Measurements from ENCODE around the gene CREG2.
"Not testable (repeated sequence)": the region's sequence is repeated elsewhere in the genome, so short reads cannot be mapped to it uniquely, and the experiment has no call there.

CREG2 gene

DNA sequence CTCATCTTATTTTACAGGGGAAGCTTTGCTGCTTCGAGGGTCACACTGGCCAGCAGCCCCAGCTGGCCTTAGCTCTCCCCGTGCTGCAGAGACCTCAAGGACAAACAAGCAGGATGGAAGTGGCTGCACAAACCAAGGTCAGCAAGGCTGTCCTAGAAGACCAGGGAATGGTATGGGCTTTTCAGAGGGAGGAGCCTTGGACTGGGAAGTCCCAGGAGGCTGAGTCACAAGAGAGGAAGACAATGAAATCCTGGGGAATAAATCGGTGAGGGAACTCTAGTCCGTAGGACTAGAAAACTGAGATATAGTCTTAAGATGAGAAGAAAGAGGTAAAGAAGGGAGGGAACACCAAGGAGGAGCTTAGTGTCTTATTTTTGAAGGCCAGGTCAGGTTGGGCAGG lies 15.7 kb downstream of the CREG2 start:
- DNase-seq, result no peak

DNA sequence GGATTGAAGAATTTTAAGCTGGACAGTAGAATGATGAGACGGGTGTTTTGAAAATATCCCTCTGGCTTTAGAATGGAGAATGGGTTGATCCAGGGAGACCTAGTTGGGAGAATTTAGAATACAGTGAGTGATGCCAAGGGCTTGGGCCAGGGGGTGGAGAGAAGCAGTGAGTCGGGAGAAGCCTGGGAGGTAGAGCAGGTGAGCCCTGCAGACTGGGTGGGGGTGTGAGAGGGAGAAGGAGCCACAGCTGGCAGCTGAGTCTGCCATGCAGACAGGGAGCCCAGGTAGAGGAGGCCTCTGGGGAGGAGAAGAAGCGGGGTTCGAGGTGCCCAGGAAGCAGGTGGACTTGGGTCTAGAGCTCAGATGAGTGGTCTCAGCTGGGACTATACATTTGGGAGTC lies 18.2 kb downstream of the CREG2 start:
- DNase-seq, result no peak

DNA sequence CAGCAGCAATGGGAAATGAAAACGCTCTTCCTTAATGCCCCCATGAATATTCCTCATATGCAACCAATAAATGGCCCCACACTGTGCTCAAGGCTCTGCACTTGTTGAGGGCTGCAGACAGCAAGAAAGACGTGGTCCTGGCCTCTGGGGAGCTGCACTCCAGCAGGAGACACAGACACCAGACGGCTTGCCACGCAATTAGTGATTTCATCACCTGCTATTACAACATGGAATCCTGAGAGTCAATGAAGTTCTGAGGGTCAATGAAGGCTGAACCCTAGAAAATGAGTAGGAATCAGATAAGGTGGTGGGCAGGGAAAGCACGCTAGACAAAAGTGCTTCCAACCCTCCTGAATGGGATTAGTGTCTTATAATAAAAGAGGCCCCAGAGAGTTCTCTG lies 18.9 kb downstream of the CREG2 start:
- DNase-seq, result no peak

DNA sequence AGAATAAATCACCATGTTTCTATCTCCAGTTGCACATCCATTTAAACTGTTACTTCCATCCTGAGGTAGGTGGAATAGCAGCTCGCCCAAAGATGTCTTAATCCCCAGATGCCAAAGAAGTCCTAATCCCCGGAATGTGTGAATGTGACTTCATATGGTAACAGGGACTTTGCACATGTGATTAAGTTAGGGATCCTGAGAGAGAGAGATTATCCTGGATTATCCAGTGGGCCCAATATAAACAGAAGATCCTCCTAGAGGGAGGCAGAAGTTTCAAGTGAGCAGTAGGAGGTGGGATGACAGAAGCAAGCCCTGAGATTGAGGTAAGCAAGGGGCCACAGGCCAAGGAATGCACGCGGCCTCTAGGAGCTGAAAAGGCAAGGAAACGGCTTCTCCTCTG lies 19.8 kb downstream of the CREG2 start:
- DNase-seq, result no peak

DNA sequence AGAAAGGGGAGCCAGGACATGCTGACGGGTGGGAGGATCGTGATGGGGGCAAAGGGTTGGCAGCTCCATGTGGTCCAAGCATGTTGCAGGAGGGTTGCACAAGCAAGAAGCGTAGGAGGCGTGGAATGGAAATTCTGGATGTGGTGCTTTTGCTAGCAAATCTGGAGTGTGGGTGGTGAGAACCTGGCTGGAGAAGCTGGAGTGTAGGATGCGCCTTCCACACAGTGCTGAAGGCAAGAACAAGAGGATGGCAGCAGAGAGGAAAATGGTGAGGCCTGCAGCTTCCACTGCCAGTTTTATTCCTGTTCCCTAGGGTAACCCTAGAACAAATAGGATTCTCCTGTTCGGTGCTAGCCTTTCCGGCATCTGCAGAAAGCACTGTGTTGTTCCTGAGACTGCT lies 22.4 kb downstream of the CREG2 start:
- no peak for DNase-seq

DNA sequence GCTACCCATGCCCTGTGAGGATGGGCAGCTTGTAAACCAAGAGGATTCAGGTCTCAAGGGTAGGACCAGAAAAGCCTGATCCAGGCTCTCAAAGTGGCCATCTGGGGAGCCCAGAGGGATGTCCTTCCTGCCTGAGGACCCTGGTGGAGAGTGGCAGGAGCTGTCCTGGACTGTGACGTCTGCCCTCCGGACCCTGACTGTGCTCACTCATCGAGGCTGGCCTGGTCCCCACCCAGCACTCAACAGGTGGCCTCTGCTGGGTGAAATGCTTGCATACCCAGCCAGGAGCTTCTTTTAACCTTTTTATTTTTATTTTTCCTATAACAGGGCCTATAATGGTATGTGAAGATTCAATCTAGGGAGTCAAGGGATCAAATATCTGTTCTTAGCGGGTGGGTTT lies 24.5 kb downstream of the CREG2 start:
- DNase-seq, result no peak

DNA sequence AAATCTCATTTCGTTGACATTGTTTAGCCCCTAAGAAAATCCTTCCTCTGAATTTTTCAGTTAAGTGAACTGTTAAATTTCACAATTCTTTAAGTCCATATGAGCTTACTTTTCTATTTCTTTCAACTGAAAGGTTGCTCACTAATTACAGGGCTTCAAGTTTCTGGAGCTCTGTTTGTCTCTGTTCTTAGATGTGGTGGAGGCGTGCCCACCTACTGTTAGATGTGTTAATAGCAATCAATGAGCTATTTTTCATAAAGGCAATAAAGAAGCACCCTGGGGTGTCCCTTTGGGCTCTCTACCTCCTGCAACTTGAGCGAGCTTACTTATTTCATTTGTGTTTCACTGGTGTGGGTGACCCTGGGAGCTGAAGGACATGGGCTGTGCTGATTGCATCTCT lies 25.0 kb downstream of the CREG2 start:
- DNase-seq, result no peak

DNA sequence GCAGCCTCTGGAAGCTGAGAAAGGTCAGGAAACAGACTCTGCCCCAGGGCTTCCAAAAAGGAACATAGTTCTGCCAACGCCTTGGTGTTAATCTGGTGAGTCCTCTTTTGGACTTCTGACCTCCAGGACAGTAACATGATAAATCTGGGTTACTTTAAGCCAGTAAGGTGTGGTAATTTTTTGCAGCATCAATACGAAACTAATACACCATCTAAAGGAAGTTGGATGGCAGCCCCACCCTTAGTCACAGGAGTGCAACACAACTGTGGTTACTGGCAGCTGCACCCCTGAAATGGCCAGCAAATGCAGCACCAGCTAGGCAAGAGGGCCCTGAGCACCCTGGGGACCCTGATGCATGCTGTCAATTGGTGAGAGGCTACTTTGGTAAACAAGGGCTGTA lies 25.8 kb downstream of the CREG2 start:
- no peak for DNase-seq

DNA sequence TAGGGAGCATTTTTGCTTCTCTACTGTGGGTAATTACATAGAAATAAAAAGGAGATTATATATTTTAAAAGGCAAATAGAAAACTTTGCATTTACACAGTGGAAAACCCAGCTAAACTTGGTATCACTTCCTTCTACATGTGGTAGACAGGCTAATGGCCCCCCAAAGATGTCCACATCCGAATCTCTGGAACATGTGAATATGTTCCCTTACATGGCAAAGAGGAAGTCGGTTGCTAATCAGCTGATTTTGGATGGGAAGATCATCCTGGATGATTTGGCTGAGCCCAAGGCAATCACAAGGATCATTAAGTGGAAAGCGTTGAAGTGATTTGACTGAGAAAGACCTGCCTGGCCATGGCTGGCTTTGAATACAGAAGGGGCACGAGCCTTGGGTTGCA lies 26.2 kb downstream of the CREG2 start:
- no peak for DNase-seq

DNA sequence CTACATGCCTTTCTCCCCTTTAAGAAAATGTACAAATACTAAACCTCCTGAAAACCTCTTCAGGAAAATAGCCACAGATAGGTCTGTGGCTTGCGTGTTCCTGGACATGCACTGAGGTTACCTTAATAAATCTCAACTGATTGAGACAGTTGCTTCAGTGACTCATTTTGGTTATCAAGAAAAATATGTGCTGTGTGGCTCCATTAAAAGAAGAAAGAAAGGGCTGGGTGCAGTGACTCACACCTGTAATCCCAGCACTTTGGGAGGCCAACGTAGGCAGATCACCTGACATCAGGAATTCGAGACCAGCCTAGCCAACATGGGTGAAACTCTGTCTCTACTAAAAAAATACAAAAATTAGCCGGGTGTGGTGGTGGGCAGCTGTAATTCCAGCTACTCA lies 27.1 kb downstream of the CREG2 start:
- no peak for DNase-seq

DNA sequence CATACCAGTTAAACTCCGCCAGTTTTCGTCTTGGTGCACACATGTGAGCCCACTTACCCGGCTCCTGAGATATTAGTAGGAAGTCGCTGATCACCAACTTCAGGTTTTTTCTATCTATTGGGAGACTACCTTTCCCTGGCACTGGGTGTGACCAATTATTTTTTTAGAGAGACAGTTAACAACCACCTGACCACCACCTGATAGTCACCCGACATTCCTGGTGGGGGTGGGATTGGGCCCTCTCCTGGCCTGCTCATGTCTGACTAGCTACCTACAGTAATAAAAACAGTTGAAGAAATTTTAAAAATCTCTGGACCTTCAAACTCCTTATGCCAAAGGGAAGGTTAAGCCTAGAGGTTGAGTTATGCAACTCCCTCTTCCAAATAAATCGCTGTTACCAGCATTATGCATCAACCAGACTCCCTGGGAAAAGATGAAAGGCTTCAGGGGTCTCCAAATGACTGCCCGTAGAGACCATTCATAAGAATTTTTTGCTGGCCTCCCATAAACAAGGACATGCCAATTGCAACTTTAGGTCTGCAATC lies 27.8 kb downstream of the CREG2 start:
- no peak for DNase-seq

DNA sequence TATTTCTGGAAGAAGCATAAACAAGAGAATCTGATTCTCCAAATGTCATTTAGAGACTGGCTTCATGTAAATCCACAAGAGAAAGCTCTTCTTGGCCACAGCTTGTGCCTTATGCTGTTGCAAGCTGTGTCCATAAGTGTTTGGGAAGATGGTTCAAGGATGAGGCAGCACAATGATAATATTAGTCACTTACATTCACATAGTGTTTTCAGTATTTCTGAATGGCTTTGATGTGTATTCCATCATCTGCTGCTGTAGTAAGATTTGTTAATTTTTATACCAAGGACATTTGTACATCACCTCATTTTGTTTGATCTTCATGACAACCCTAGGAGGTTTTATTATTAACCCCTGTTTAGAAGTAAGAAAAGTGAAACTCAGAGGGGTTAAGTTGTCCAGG lies 29.9 kb downstream of the CREG2 start:
- DNase-seq, result no peak

DNA sequence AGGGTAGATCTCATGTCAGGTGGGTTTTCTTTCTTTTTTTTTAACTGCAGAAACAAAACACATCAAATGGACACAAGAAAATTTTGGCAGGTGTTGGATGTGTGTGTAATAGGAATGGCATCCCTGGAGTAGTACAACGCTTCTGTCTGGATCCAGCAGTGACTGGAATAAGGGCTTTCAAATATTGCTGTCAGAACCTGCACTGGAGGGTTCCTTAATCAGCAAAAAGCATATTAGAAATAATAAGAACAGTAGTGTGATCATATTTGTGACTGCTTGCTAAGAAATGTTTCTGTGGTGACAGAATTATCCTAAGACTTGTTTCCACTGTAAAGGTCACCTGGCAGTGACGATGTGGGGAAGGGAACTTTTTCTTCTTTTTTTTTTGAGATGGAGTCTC lies 30.8 kb downstream of the CREG2 start:
- DNase-seq, result no peak

DNA sequence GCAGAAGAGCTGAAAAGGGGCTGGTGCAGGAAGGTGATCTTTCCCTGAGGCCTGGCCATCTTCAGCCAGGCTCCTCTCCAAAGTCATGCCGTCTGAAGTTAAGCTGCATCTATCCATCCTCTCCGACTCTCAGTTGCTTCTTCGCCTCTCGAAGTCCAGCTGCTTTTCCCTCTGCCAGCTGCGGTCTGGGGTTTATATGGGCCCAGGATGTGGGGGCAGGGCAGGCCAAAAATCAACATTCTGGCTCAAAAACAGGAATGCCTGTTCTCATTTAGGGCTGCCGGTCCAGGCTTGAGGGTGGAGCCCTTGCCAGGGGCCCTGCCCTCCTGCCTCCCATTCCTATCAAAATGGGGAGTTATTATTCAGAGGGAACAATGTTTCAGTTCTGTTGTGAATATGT lies 31.2 kb downstream of the CREG2 start:
- no peak for DNase-seq

DNA sequence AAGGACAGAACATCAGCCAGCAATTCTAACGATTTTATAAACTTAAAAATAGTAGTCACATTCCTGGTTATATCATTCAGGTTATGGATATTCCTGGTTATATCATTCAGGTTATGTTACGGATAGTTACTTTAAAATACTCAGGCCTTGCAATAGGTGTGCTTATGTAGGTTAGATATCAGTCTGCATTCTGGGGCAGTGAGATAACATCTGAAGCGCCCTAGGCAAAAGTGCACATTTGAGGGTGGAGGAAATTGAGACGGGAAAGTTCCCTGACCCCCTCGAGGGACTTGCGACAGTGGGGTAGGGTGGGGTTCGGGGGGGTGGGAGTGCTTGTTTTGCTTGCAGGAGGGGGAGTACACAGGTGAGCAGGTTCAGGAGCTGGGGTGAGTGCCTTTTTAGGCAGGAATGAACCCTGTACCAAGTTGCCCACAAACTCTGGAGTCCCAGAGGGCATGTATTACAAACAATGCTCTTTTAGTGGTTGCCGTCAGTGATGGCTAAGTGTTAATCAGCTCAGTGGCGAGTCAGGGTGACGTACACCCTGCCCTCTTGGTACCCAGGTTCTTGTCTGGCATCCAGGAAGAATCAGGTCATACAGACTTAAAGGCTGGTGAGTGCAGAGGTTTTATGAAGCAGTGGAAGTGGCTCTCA lies 31.8 kb downstream of the CREG2 start:
- DNase-seq, result no peak

DNA sequence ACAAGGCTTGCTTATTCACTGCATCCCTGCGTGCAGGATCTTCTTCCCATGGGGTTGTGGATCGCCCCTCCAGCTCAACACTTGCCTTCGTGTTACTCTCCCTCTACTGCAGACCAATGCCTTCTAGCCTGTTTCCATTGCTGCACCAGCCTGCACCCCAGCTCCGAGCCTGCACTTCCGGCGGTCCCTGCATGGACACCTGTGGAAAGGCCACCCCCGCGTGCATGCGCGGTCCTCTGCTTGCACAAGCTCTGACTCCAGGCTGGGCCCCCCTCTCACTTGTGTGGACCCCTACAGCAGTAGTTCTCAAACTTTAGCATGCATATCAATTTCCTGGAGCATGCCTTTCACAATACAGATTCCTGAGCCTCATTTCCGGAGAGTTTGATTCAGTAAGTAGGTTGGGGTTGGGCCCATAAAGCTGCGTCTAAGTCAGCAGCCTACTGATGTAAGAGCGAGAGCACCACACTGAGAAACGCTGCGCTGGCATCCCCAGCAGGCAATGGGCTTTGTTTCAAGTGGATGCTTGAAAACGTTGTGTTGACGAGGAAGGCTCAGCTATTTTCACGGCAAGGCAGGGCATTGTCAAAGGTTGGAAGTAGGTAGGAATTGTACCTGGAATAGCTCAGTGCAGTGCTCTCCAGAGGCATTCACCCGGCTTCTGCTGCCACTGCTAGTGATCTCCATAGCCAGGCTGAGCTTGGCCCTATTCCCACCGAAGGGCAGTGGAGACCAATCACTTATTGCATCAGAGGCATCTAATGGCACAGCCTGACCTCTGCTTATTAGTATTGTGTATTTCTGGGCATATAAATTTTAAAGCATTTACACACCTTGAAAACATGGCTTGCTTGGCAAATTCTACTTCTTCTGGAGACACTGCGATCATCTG lies 32.6 kb downstream of the CREG2 start:
- no peak for DNase-seq

DNA sequence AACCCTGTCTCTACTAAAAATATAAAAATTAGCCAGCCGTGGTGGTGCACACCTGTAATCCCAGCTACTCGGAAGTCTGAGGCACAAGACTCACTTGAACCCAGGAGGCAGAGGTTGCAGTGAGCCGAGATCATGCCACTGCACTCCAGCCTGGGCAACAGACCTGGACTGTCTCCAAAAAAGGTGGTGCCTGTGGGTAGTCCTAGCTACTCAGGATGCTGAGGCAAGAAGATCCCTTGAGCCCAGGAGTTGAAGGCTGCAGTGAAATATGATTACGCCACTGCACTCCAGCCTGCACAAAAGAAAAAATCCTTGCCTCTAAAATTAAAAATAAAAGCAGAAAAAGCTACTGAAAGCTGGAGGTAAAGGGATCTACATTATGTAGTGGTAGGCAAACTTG lies 34.7 kb downstream of the CREG2 start:
- DNase-seq, result not testable (repeated sequence)

DNA sequence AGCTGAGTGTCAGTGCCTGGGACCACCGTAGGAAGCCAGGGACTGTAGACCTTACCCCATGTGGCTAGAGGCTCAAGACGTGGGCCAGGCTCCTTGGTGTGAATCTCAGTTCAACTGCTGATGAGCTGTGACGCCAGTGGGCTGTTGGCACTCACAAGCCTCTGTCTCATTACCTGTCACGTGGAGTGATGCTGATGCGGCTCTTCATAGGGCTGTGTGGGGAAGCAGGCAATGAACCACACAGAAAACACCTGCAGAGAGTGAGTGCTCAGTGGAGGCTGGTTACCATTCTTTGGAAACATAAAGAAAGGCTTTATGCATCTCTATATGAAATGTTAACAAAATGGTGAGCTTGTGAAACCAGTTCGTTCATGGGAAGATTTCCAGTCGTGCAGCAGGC lies 36.1 kb downstream of the CREG2 start:
- DNase-seq, result no peak

DNA sequence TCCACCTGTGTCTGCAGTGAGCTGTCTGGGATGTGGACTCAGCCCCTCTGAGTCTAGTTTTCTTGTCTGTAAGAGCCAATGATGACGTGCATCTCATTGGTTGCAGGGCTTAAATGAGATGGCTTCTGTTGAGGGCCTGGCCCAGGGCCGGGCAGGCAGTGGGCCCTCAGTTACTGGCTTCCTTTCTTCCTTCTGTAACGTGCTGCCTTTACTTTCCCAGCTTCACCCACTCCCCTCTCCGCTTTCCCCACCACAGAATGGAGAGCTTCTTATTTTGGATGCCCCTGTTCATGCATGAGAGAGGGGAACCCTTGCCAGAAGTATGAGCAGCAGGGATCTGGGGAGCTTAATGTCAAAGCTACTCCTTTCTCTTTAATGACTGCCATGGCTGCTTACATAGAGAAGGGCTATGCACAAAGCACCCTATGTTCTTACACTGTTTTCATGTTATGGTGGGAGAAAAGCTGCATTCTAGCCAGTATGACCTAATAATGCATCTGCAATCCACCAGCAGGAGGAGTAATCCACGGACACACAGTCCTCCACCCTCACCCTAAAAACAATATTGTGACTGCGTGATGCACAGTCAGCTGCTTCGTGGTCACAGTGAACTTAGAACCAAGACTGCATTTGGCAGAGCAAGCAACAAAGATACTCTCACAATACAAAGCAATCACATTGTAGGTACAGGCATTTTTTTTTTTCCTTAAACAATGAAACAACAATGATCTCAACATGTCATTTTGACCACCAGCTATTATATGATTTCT lies 37.2 kb downstream of the CREG2 start:
- no peak for DNase-seq

DNA sequence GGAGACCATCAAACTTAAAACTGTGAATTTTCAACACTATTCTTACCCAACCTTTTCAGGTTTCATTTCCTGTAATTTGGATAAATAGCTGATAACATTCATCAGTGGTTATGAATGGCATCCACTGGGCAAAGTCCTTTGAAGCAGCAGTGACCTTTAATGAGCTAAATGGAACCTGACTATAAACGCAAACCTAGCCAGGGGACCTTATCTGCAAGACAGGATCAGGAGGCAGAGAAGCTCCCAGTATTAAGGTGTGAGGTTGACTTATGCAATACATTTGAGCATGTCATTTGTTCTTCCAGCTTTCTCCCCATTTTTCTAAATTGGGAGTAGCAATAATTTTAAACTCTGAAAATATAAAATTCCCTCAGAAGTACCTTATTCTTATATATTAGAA lies 38.4 kb downstream of the CREG2 start:
- DNase-seq, result no peak

DNA sequence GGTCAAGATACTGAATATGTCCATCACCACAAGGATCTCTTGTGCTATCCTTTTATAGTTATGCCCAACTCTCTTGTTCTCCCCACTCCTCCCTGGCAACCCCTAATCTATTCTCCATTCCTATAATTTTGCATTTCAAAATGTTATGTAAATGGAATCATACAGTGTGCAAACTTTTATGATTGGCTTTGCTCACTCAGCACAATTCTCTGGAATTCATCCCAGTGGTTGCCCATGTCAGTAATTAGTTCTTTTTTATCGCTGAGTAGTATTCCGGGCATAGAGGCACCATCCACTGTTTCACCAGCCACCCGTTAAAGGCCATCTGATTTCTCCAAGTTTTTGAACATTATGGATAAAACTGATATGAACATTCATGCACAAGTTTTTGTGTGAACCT lies 40.4 kb downstream of the CREG2 start:
- no peak for DNase-seq

DNA sequence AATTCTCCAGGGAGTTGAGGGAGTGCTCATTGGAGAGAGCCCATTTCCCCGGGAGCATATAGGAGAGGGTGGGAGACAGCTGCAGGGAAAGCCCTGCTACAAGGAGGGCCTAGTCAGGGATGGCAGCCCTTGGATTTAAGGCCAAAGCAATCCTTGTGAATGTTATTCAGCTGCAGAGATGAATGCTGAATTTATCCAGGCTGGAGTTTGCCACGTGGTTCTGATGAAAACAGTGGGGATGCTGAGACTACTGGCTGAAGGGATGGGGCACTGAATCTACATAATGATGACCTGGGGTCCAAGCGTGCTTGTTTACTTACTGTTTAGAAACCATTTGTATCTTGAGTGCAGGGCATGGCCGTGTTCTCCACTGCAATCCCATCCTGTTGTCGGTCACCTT lies 43.2 kb downstream of the CREG2 start:
- no peak for DNase-seq

DNA sequence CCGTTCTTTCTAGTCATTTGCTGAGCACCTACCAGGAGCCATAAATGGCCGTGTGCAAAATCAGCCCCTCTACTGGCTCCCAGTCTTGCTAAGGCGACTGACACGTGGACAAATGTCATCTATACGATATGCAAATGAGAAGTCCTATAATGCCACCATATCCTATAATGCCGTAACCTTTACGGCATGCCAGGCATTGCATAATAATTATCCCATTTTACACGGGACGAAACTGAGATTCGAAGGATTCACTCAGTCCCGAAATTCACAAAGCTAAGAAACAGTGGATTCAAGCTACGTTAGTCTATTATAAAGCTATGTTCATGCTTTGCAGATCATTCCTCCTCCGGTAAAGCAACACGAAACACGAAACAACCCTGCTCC lies 44.7 kb downstream of the CREG2 start:
- DNase-seq, result no peak

All from amniotic stem cell (primary cell).